SK-N-MC (cell line): Measurements from ENCODE around the gene RASSF1.

Source experiments
- DNase-seq: peaks from one replicate; pipeline ENCODE4 v3.0.0-alpha.2; 2011; ENCODE audit warnings: low read depth, low spot score
- H3K27ac ChIP-seq: fragments of 200-600 bp; sonication (generic); 2 replicates; pipeline ENCODE4 v1.5.1; 2016; ENCODE audit warnings: mixed run types
- H3K36me3 ChIP-seq: fragments of 200-600 bp; sonication (generic); 2 replicates; pipeline ENCODE4 v1.6.1; 2017; ENCODE audit warnings: antibody characterized with exemption, low read length, mixed read lengths; ENCODE audit not compliant: insufficient read depth
- H3K4me3 ChIP-seq: fragments of 200-600 bp; sonication (generic); 2 replicates; pipeline ENCODE4 v1.5.1; 2016
- H3K9ac ChIP-seq: fragments of 200-600 bp; sonication (generic); 2 replicates; pipeline ENCODE4 v1.8.0; 2017; ENCODE audit warnings: mixed run types, mixed read lengths; ENCODE audit not compliant: insufficient read length
- H3K9me3 ChIP-seq: fragments of 200-600 bp; sonication (generic); 2 replicates; pipeline ENCODE4 v1.6.1; 2017; ENCODE audit warnings: low read depth, mild to moderate bottlenecking, antibody characterized with exemption, low read length, moderate library complexity, mixed read lengths
- EZH2 ChIP-seq: fragments of 200-600 bp; sonication (generic); IDR thresholded peaks from one replicate; pipeline ENCODE4 v1.6.1; 2017; ENCODE audit warnings: antibody characterized with exemption
- FOXP2 ChIP-seq: optimal IDR thresholded peaks from 2 replicates; pipeline ENCODE3; 2011; ENCODE audit warnings: mild to moderate bottlenecking, moderate library complexity; ENCODE audit not compliant: insufficient read depth; ENCODE audit errors: extremely low read length, control extremely low read depth
- POLR2AphosphoS5 ChIP-seq: IDR thresholded peaks from 2 replicates; pipeline ENCODE4 v1.6.1; 2012; ENCODE audit warnings: mild to moderate bottlenecking, low read depth, low read length, borderline replicate concordance

RASSF1 gene

DNA sequence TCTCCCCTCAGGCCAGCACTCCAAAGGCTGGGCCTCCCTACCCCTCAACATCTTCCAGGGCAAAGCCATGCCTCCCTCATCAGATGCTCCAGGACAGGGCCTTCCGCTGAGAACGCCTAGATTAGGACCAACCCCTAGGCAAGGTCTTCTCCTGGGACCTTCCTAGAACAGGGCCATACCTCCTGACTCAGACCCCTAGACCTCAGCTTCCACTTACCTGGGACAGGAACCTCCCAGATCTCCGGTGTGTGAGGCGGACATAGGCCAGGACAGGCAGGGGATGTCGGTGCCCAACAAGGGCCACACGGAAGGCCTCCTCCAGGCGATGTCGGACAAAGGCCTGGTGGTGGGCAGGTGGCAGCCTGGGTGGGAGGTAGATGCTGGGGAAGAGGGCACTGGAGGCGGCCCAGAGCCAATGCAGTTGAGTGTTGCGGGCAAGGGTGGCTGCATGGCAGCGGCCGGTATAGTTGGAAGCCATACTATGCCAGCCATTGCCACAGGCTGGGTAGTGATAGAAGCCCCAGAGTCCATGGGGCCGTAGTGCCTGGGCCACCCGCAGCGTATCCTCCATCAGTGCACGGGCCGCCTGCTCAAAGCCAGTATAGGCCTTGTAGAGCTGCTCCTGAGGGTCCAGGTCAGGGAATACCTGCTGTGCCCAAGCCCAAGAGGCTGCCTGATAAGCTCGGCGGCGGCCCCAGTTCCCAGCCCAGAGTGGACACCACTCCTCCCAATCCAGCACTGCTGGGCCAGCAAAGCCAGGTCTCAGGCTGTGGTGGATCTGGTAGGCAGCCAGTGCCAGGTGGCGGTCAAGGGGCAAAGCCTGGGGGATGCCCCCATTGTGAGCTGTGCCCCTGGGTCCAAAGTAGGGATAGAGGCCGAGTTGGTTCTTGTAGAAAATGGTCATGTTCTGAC is 45.9 kb downstream of the RASSF1 start:
- H3K4me3 ChIP-seq: no peak overlapping the region
- peaks cover 1% of the 10 kb centered on the region; the same call in 1 of the 2 replicates for H3K36me3 ChIP-seq
- TF ChIP-seq POLR2AphosphoS5 (no peak), EZH2 (no peak), FOXP2 (no peak)
- no peak overlapping the region for H3K9ac ChIP-seq
- no peak overlapping the region for H3K27ac ChIP-seq
- H3K9me3 ChIP-seq: no peaks in the 10 kb centered on the region
- no peak for DNase-seq

GRCh38 chr3:50294089-50294488 is 46.5 kb downstream of the RASSF1 start:
- DNase-seq: no peak
- no peak for TF ChIP-seq EZH2
- Histone ChIP-seq H3K9me3 (no peaks in the 10 kb centered on the region), H3K27ac (no peak overlapping the region), H3K9ac (no peak overlapping the region), H3K36me3 (peaks cover 8% of the 10 kb centered on the region; the same call in 1 of the 2 replicates), H3K4me3 (no peak overlapping the region)

DNA sequence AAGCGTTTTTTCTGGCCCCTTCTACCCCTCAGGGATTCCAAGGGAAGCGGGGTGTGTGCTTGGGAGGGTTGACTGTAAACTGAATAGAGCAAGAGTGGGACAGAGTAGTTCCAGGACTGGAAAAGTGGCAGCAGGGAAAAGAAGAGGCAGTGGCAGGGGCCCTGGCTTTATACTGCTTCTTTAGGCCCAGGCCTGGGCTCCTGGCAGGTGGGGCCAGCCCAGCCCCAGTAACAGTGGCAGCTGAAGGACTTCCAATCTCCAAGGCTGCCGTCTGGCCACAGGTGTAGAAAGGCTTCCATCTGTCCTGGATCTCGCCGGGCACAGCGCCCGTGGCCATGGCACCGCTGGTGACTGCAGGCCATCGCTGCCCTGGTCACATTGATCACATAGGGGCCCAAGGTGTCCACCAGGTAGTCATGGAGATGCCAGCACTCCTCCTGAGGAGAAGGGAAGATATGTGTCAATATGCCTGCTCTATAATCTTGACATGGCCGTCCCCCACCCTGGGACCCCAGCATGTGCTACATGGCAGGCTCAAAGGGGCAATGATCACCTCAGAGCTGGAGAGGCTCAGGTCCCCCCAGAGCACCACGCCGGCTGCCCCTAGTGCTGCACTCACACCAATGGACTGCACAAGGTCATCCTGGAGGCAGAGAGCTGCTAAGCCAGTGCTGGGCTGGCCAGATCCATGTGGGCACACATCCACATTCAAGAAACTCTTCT is 47.4 kb downstream of the RASSF1 start:
- peaks cover 11% of the 10 kb centered on the region; the same call in 1 of the 2 replicates for H3K36me3 ChIP-seq
- no peak overlapping the region for H3K27ac ChIP-seq
- TF ChIP-seq FOXP2 (no peak), EZH2 (no peak), POLR2AphosphoS5 (no peak)
- H3K9ac ChIP-seq: peak overlapping the region; percentile 67
- no peaks in the 10 kb centered on the region for H3K9me3 ChIP-seq
- DNase-seq: no peak
- H3K4me3 ChIP-seq: peak overlapping the region; percentile 84

DNA sequence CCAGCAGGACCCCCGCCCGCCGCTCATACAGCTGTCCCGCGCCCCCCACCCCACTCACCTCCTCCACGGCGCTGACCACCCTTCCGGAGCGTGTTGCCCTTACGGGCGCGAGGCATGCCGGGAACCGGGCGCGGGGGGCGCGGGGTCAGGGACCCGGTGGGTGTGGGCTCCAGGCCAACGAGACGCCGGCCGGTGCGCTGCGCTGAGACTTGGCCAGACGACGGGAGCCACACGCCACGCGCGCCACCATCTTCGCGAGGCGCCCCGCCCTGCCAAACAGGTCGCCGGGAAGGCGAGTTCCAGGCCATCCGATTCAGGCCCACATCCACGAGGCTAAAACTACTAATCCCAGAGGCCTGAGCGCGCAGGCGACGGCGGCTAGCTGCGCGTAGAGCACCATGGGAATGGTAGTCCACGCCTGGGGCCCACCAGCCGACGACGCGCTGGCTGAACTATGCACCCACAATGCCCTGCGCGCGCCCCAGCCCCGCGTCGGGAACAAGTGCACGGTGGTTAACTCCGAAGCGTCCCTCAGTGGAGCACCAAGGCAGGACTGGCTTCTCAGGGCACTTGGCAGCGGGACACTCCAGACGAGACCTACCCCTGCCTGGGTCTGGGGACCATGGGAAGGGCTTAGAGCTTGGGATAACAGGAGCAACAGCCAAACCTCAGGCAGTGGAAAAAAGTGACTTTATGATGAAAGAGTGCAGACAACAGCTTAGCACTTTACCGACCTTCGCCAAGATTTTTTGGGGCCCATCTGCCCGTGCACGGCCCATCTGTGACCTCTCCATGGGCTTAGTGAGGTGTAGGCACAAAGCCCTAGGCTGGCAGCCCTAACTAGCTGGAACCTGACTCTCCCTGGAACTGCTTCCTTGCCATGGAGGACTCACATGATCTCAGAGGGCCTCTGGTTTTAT is 48.2 kb downstream of the RASSF1 start, which contains the start of gene IFRD2:
IFRD2 (minus strand) TSS at position 271 of the 920 bp plus-strand sequence; CDS start at position 116, 155 bp downstream.
- Histone ChIP-seq H3K9ac (peak within 1 kb of the TSS; percentile 89), H3K4me3 (peak within 1 kb of the TSS; percentile 84), H3K9me3 (no peaks in the 10 kb centered on the region), H3K36me3 (peaks cover 14% of the 10 kb centered on the region; the same call in 1 of the 2 replicates), H3K27ac (0 out of 2 replicates have a peak within 1 kb of the TSS, but pooled peaks have one; percentile 31)
- peak; percentile 70 for DNase-seq
- TF ChIP-seq EZH2 (no peak), POLR2AphosphoS5 (peak; percentile 76; the same call in 1 of the 2 replicates), FOXP2 (peak; percentile 41)

DNA sequence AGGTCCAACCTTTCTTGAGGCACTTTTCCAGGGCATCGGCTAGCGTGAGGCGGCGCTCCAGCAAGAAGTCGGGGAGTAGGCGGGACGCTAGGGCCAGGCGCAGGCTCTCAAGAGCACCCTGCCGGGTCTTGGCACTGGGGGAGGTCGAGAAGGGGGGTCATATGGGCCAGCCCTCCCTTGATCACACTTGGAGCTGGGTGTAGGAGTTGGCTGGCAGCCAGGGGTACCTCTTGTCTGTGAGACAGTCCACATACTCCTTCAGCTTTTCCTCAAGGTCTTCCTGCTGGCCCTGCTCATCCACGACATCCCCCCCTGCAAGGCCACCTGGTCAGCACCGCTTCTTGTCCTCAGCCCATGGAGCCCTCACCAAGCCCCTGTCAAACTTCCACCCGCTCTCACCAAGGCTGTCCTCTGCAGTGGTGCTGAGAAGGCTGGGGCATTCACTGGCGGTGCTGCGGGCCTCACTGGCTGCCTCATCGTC is 50.4 kb downstream of the RASSF1 start:
- Histone ChIP-seq H3K9me3 (no peaks in the 10 kb centered on the region), H3K9ac (no peak overlapping the region), H3K36me3 (peaks cover 14% of the 10 kb centered on the region; the same call in 1 of the 2 replicates), H3K4me3 (no peak overlapping the region), H3K27ac (no peak overlapping the region)
- DNase-seq: no peak
- TF ChIP-seq POLR2AphosphoS5 (no peak), FOXP2 (no peak), EZH2 (no peak)

DNA sequence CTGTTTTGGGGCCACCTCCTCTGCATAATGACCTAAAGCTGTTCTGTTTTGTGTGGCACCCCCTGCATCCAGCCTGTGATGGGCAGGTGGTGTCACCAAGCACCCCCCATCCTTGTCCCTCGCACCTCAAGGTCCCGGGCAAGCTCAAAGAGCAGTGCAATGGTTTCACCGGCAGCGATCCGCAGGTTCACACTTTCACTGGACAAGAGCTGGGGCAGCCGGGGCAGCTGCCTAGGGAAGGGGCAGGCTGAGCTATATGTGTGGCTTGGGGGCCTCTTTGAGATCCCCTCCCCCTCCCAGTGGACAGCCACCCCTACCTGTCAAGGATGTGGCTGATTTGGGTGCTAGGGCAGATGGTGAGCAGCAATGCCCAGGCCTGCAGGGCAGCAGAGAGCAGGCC is 51.5 kb downstream of the RASSF1 start:
- Histone ChIP-seq H3K27ac (no peak overlapping the region), H3K36me3 (peaks cover 14% of the 10 kb centered on the region; the same call in 1 of the 2 replicates), H3K9ac (no peak overlapping the region), H3K9me3 (no peaks in the 10 kb centered on the region), H3K4me3 (no peak overlapping the region)
- TF ChIP-seq EZH2: no peak
- no peak for TF ChIP-seq FOXP2
- no peak for TF ChIP-seq POLR2AphosphoS5
- no peak for DNase-seq

- no peak overlapping the region for H3K9ac ChIP-seq
- H3K4me3 ChIP-seq: no peak overlapping the region
- DNase-seq: no peak
- peaks cover 14% of the 10 kb centered on the region; the same call in 1 of the 2 replicates for H3K36me3 ChIP-seq
- no peaks in the 10 kb centered on the region for H3K9me3 ChIP-seq
- TF ChIP-seq EZH2 (no peak), POLR2AphosphoS5 (no peak), FOXP2 (no peak)
- no peak overlapping the region for H3K27ac ChIP-seq
These were observed 52.1 kb downstream of the RASSF1 start for GRCh38 chr3:50288387-50289007.
